CD4-positive, alpha-beta T cell treated with Interleukin-12 subunit alpha and Interleukin-12 subunit beta, for 1 hour (primary cell): ENCODE measurements around the gene ACTL6B.

Experiments used
- DNase-seq: peaks from one replicate; pipeline ENCODE4 v3.0.0-alpha.2; 2020

ACTL6B gene

DNA sequence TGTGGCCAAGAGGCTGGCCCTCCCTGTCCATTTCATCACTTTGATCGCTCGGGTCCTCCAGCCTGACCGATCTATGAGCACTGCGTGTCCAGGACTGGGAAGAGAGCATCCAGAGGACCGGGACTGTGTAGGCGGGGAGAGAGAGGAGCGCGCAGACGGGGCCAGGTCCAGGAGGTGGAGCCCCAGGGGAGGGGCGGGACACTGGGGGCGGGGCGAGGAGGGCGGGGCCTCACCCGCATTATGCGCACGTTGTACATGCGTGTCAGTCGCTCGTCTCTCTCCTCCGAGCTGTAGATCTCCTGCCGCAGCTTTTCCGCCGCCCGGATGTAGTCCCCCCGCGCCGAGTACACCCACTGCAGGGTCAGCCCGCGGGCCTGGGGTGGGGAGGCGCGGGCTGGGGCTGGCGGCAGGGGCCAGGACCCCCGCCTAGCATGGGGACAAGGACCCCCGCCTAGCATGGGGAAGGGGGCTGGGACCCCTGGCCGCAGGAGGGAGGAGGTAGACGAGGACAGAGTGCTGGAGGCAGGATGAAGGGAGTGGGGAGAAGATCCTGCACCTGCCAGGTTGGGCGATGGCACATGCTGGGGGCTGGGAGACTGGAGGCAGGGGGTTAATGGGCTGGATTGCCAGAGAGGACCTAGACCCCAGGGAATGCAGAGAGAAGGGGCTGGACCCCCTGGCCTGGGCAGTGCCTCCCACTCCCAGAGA lies 29.6 kb downstream of the ACTL6B start:
- peak; percentile 93 for DNase-seq

DNA sequence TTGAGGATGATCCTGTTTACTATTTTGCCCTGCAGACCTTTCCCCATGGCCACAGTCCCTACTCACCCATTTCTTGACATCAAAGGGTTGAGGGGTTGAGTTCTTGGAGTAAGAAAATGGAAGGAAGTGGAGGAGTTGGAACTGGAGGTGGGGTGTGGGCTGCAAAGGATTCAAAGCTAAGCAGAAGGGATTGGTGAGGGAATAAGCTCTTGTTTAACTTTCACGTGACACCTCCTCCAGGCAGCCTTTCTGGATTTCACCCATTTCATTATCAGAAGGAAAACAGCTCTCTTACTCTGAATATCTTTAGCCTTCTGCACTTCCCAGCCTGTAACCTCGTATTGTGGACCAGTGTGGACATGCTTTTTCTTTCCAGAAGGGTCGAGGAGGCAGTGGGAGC lies 30.2 kb downstream of the ACTL6B start:
- no peak for DNase-seq

- DNase-seq, result no peak
Measured at GRCh38 chr7:100623951-100624824, 32.1 kb downstream of the ACTL6B start.

GRCh38 chr7:100621554-100621953 lies 34.7 kb downstream of the ACTL6B start:
- no peak for DNase-seq

DNA sequence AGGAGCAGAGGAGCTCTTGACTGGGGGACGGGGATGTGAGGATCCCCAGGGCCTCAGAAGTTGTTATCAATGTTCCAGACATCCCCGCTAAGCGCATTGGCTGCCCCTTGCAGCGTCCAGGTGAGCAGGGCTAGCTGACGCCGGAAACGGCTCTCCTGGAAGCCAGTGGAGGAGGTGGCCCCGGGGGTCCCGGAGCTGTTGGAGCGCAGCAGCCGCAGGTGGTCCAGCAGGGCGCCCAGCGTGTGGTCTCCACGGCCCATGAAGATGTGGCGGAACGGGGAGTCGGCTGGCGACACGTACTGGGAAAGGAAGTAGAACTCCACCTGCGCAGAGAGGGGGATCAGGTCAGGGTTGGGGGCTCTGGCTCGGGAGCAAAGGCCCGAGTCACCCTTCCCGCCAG lies 35.4 kb downstream of the ACTL6B start:
- no peak for DNase-seq

DNA sequence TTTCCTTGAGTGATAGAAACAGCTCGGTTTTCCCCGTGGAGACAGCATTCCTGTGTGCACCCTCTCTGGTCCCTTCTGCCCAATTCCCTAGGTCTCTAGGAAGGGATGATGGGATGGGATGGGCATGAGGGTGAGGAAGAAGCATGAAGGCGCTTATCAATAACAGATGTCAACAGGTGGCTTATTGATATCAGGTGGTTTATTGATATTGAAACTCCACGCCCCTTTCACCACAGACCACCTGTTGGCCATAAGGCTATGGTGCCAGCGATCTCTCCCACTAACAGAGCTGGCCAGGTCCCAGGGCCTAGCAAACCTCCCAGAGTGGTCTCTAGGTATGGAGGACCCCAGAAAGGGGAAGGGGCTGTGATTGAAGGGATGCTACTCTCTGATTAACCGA lies 36.0 kb downstream of the ACTL6B start:
- no peak for DNase-seq

- no peak for DNase-seq
Measured at GRCh38 chr7:100614308-100614861, 41.9 kb downstream of the ACTL6B start.

DNA sequence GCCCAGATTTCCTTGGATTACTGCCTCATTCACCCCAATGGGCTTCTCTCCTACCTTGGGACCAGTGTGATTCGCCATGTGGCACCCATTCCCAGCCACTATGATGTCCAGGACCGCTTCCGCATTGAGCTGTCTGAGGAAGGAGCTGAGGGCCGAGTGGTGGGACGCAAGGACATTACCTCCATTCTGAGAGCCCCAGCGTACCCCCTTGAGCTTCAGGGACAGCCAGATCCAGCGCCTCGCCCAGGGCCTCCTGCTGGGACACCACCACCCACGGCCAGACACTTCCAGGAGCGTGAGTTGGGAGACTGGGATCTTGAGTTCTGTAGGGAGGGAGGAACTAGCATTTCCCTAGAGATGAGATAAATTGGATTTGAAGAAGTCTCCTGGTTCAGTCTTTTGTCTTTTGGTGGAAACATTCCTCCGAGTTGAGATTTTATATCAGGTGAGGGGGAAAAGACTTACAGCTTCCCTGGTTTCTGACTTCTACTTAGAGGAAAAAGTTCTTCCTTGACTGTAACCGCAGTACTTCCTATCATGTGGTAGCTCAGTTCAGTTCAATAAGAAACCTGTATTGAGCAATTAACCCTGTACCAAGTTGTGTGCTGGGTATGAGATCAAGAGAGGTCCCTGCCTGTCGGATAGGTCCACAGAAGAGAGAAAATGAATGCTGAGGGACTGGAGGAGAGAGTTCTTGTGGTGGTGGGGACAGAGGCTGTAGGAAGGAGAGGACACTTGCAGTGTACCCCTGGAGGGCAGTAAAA lies 42.7 kb downstream of the ACTL6B start:
- no peak for DNase-seq

- DNase-seq, result no peak
Measured at GRCh38 chr7:100612730-100613390, 43.4 kb downstream of the ACTL6B start.

DNA sequence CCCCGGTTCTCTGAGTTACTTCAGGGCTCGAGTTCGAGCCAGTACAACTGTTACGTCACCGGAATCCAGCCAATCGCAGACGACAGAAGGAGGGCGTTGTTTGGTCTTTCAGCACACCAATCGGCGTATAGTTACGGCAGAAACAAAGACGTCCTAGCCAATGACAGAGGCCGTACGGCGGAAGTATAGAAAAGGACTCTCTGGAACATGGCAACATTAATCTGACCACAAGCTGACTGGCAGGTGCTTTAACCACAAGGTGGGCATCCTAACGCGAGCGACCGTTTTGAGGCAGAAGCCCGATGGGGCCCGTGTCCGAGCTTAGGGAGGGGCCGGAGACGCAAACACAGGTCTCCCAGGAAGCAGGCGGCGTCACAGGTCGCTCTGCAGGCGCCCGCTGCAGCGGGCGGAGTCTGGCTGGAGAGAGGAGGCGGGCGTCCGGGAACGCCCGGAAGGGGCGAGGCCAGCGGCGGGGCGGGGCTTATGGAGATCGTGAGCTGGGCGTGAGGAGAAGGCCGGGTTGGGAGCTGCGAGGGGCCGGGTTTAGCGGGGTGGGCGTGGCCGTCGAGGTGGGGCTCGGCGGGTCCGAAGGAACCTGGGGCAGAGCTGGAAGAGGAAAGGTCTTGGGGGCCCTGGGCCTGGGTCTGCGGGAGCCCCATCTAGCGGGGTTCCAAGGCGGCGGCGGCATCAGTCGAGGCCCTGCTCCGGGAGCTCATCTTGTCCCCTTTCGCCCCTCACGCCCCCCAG lies 44.1 kb downstream of the ACTL6B start, which contains the start of gene MOSPD3:
MOSPD3 (plus strand) TSS at position 558 of the 747 bp plus-strand sequence. CDS start 252 bp downstream, outside the sequence.
- peak; percentile 98 for DNase-seq

DNA sequence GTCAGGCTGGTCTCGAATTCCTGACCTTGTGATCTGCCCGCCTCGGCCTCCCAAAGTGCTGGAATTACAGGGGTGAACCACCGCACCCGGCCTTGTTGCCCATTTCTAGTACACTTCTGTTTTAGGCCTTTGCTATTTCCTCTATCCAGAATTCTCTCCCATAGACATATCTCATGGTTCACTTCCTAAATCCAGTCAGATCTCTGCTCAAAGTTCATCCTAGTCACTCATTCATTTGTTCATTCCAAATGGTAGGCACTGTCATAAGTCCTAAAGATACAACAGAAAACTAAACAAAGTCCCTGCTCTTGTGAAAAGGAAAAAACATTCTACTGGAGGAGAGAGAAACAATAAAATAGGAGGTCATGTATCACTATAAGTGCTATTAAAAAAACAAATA lies 46.3 kb downstream of the ACTL6B start:
- DNase-seq, result no peak

DNA sequence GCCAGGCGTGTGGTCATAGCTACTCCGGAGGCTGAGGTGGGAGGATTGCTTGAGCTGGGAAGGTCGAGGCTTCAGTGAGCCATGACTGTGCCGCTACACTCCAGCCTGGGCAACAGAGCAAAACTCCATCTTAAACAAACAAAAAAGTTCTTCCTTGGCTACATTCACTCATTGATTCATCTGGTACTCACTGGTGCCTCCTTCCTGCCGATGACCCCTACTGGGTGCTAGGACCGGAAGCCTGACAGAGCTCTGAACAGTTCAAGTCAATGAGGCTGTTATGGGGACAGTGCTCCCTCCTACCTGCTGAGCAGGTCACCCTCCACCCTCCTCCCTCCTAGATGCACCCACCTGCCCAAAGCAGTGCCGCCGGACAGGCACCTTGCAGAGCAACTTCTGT lies 49.1 kb downstream of the ACTL6B start:
- DNase-seq, result no peak

GRCh38 chr7:100606313-100606712 lies 49.9 kb downstream of the ACTL6B start:
- DNase-seq, result no peak

DNA sequence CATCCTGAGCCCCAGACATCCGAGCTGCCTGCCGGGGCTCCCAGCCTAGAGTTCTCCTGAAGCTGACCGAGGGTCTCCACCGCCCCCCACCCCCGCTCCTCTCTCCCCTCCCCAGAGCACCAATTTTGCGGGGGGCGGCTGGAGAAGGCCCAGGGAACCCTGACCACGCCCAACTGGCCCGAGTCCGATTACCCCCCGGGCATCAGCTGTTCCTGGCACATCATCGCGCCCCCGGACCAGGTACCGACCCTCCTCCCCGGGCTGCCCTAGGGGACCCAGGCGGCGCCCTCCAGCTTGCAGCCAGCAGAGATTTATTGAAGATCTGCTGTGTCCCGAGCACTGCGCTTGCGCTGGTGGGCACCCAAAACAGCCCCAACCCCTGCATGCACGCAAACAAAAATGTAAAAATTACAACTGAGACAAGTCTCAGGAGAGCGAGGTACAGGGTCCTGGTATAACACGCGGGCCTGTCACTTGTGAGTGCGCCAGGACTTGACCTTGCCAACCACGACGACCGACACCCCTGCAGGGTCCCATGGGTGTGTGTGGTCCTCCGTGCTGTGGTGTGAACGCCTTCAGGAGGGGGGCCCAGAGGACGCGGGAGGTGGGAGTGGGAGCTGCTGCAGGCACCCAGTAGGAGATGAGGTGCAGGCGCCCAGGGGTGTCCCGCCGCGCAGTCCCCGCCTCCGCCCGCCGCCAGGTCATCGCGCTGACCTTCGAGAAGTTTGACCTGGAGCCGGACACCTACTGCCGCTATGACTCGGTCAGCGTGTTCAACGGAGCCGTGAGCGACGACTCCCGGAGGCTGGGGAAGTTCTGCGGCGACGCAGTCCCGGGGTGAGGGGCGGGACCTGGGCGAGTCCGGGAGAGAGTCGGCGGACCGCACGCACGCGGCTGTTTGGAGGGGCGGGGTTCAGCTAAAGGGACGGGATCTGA lies 51.0 kb downstream of the ACTL6B start:
- peak; percentile 40 for DNase-seq

GRCh38 chr7:100604028-100604975 lies 51.9 kb downstream of the ACTL6B start:
- DNase-seq, result peak; percentile 83

- no peak for DNase-seq
Measured at GRCh38 chr7:100603726-100604027, 52.6 kb downstream of the ACTL6B start.

DNA sequence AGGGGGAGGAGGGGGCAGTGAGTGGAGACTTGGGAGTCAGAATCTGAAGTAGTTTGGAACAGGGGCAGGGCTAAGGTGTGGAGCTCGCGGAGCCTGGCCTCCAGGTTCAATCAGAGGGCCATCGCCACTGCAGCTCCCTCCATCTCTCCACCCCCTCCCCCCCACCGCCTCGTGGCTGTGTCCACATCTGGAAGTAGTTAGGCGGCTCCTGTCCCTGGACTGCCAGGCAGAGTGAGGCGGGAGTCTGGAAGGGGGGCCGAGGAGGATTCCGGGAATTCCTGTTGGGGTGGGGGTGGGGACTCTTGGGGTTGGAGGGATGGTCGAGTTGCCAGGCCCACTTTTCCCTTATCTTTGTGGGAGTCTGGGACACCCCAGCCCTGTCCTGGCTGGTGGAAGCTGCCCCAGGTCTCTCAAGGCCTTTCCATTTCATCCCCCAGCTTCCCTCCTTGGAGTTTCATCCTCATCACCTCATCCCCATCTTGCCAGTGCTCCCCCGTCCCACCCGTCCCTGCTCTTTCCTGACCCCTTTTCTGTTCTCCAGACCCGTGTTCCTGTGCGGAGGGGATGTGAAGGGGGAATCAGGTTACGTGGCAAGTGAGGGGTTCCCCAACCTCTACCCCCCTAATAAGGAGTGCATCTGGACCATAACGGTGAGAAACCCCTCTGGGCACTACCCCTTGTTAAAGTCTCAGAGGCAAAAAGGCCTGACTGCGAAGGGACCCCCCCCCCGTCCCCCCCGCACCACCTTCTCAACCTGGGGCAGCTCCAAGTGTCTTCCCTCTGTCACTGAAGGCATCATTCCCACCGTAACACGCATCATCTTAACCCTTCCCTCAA lies 53.1 kb downstream of the ACTL6B start:
- DNase-seq, result no peak

DNA sequence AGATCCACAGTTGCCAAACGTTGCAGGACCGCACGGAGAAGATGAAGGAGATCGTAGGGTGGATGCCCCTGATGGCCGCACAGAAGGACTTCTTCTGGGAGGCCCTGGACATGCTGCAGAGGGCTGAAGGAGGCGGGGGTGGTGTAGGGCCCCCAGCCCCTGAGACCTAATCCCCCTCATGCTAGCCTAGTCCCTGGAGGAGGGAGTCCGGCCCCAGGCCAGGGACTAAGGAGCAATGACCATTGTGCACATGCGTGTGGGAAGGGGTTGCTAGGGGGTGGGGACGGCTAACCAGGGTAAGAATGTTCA lies 55.6 kb downstream of the ACTL6B start:
- no peak for DNase-seq
